HepG2 (cell line): ENCODE data around the gene CLPX. TPM values are rescaled to one million over a fixed set of nuclear protein-coding genes. Genes with fewer than 3 reads are reported as not detected.

Source experiments
- BCL3 ChIP-seq: sonication (generic); formaldehyde crosslinking; IDR thresholded peaks from 2 replicates; pipeline ENCODE4 v1.5.1; 2020; ENCODE audit warnings: mild to moderate bottlenecking, missing genetic modification reagents, moderate library complexity
- IRF2 ChIP-seq: IDR thresholded peaks from 2 replicates; pipeline ENCODE4 v1.6.1; 2018; ENCODE audit warnings: missing genetic modification reagents, missing compliant biosample characterization
- IRX3 ChIP-seq: sonication (generic); formaldehyde crosslinking; IDR thresholded peaks from 2 replicates; pipeline ENCODE4 v1.8.1; 2023; ENCODE audit warnings: mild to moderate bottlenecking, low read depth, missing genetic modification reagents, borderline replicate concordance
- MTA1 ChIP-seq: sonication (generic); formaldehyde crosslinking; IDR thresholded peaks from 2 replicates; pipeline ENCODE4 v1.4.0; 2020; ENCODE audit warnings: missing genetic modification reagents, mild to moderate bottlenecking, borderline replicate concordance
- POLR2A ChIP-seq, 2 experiments: IDR thresholded peaks; 2 replicates each; pipeline ENCODE4 v1.6.1; 2011; ENCODE audit warnings: low read depth in 2 of 2, low read length in 2 of 2, mild to moderate bottlenecking in 1 of 2, moderate library complexity in 1 of 2; ENCODE audit not compliant: insufficient read depth in 1 of 2
- RXRA ChIP-seq: sonication (generic); formaldehyde crosslinking; IDR thresholded peaks from 2 replicates; pipeline ENCODE4 v1.5.1; 2020; ENCODE audit warnings: missing genetic modification reagents
- SALL2 ChIP-seq: sonication (generic); formaldehyde crosslinking; IDR thresholded peaks from 2 replicates; pipeline ENCODE4 v1.8.1; 2023; ENCODE audit warnings: mild to moderate bottlenecking, missing genetic modification reagents, inconsistent platforms
- SNAI1 ChIP-seq: sonication (generic); formaldehyde crosslinking; IDR thresholded peaks from 2 replicates; pipeline ENCODE4 v1.5.0; 2020; ENCODE audit warnings: mild to moderate bottlenecking, missing genetic modification reagents, borderline replicate concordance
- THRA ChIP-seq: sonication (generic); formaldehyde crosslinking; IDR thresholded peaks from 2 replicates; pipeline ENCODE4 v1.4.0; 2020; ENCODE audit warnings: missing genetic modification reagents, borderline replicate concordance
- ZFP91 ChIP-seq: sonication (generic); formaldehyde crosslinking; IDR thresholded peaks from 2 replicates; pipeline ENCODE4 v1.9.0; 2022; ENCODE audit warnings: missing genetic modification reagents, mild to moderate bottlenecking, borderline replicate concordance
- ZNF232 ChIP-seq: sonication (generic); formaldehyde crosslinking; IDR thresholded peaks from 2 replicates; pipeline ENCODE4 v1.4.0; 2020; ENCODE audit warnings: missing genetic modification reagents, borderline replicate concordance
- ZNF343 ChIP-seq: sonication (generic); formaldehyde crosslinking; IDR thresholded peaks from 2 replicates; pipeline ENCODE4 v1.4.0; 2020; ENCODE audit warnings: mild to moderate bottlenecking, missing genetic modification reagents
- ZNF549 ChIP-seq: sonication (generic); formaldehyde crosslinking; IDR thresholded peaks from 2 replicates; pipeline ENCODE4 v1.5.0; 2020; ENCODE audit warnings: missing genetic modification reagents
- ZNF768 ChIP-seq: sonication (generic); formaldehyde crosslinking; IDR thresholded peaks from 2 replicates; pipeline ENCODE4 v1.4.0; 2020; ENCODE audit warnings: missing genetic modification reagents
- ZNF777 ChIP-seq: sonication (generic); formaldehyde crosslinking; IDR thresholded peaks from 2 replicates; pipeline ENCODE4 v1.4.0; 2020; ENCODE audit warnings: missing genetic modification reagents
- ZNF841 ChIP-seq: sonication (generic); formaldehyde crosslinking; IDR thresholded peaks from 2 replicates; pipeline ENCODE4 v1.8.1; 2023; ENCODE audit warnings: missing genetic modification reagents, borderline replicate concordance
- ZSCAN25 ChIP-seq: sonication (generic); formaldehyde crosslinking; IDR thresholded peaks from 2 replicates; pipeline ENCODE4 v1.8.0; 2022; ENCODE audit warnings: mild to moderate bottlenecking, missing genetic modification reagents
- polyA plus RNA-seq, 8 experiments: library from polyadenylated mRNA; depleted of rRNA in 3 of 8; stranded (reverse) in 7 of 8; unstranded in 1 of 8; fragments of >200 nt; fragmentation: Illumina TruSeq in 4 of 8; extraction: Trizol in 4 of 8; gene quantifications; 2 replicates each; pipeline versions ENCODE4 v1.2.1 to v1.2.3, GENCODE V29; 2011 to 2016; ENCODE audit warnings: low read depth in 4 of 8, missing spikeins in 1 of 8, mixed read lengths in 1 of 8; ENCODE audit not compliant: insufficient read depth in 1 of 8
- total RNA-seq, 5 experiments: library from RNA; depleted of rRNA; stranded (reverse); fragments of >200 nt; fragmentation: Illumina TruSeq; extraction: Trizol; gene quantifications; 2 replicates each; pipeline ENCODE4 v1.2.3, GENCODE V29; 2016; ENCODE audit warnings: low read depth in 1 of 5
- TF ChIP-seq, protein P1 (sequence below): sonication (generic); formaldehyde crosslinking; IDR thresholded peaks from 2 replicates; pipeline ENCODE4 v1.8.0; 2022; ENCODE audit warnings: mild to moderate bottlenecking, missing genetic modification reagents, moderate library complexity
- TF ChIP-seq, protein P2 (sequence below): sonication (generic); formaldehyde crosslinking; IDR thresholded peaks from 2 replicates; pipeline ENCODE4 v1.4.0; 2020; ENCODE audit warnings: mild to moderate bottlenecking, missing genetic modification reagents
- TF ChIP-seq, protein P3 (sequence below): sonication (generic); formaldehyde crosslinking; IDR thresholded peaks from 2 replicates; pipeline ENCODE4 v1.8.1; 2023; ENCODE audit warnings: mild to moderate bottlenecking, missing genetic modification reagents
- TF ChIP-seq, protein P4 (sequence below): IDR thresholded peaks from 2 replicates; pipeline ENCODE4 v1.6.1; 2012; ENCODE audit warnings: inconsistent platforms

The CLPX gene
- total and polyA plus RNA-seq, 2 of the 13 experiments (the other 11 are each of a cell fraction or from before 2014, with no cell fraction given) = 33.9 to 61.3 TPM

GRCh38 chr15:65132878-65133547 lies 52.1 kb downstream of the CLPX start (continued):
- 0 out of 2 replicates have a peak, but pooled peaks have one; percentile 49 for TF ChIP-seq ZNF841 (CRISPR knock-in tag)
- peak; percentile 85 for TF ChIP-seq IRX3
- 0 out of 2 replicates have a peak, but pooled peaks have one; percentile 34 for TF ChIP-seq ZNF549 (CRISPR knock-in tag)
- 0 out of 2 replicates have a peak, but pooled peaks have one; percentile 15 for TF ChIP-seq IRF2 (CRISPR knock-in tag)
- TF ChIP-seq, protein P1, sequence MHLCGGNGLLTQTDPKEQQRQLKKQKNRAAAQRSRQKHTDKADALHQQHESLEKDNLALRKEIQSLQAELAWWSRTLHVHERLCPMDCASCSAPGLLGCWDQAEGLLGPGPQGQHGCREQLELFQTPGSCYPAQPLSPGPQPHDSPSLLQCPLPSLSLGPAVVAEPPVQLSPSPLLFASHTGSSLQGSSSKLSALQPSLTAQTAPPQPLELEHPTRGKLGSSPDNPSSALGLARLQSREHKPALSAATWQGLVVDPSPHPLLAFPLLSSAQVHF (CRISPR knock-in tag) = peak; percentile 23; the same call in 1 of the 2 replicates
- TF ChIP-seq MTA1 = peak; percentile 67; the same call in 1 of the 2 replicates
- 0 out of 2 replicates have a peak, but pooled peaks have one; percentile 28 for TF ChIP-seq SNAI1 (CRISPR knock-in tag)
- TF ChIP-seq ZSCAN25 = no peak
- 0 out of 4 replicates have a peak, but pooled peaks of 1 of the 2 experiments have one; percentile 30 for TF ChIP-seq POLR2A (IDR thresholded peaks at IDR 0.05; ENCODE audit: insufficient read depth in 1 of 2, low read depth in 2 of 2, low read length in 2 of 2)
- TF ChIP-seq THRA (CRISPR knock-in tag) = no peak
- 0 out of 2 replicates have a peak, but pooled peaks have one; percentile 15 for TF ChIP-seq ZFP91 (CRISPR knock-in tag)
- TF ChIP-seq SALL2 = 0 out of 2 replicates have a peak, but pooled peaks have one; percentile 0
- TF ChIP-seq, protein P2, sequence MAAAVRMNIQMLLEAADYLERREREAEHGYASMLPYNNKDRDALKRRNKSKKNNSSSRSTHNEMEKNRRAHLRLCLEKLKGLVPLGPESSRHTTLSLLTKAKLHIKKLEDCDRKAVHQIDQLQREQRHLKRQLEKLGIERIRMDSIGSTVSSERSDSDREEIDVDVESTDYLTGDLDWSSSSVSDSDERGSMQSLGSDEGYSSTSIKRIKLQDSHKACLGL (CRISPR knock-in tag) = peak; percentile 25; the same call in 1 of the 2 replicates
- peak; percentile 82; the same call in 1 of the 2 replicates for TF ChIP-seq ZNF777 (CRISPR knock-in tag)
- TF ChIP-seq, protein P3, sequence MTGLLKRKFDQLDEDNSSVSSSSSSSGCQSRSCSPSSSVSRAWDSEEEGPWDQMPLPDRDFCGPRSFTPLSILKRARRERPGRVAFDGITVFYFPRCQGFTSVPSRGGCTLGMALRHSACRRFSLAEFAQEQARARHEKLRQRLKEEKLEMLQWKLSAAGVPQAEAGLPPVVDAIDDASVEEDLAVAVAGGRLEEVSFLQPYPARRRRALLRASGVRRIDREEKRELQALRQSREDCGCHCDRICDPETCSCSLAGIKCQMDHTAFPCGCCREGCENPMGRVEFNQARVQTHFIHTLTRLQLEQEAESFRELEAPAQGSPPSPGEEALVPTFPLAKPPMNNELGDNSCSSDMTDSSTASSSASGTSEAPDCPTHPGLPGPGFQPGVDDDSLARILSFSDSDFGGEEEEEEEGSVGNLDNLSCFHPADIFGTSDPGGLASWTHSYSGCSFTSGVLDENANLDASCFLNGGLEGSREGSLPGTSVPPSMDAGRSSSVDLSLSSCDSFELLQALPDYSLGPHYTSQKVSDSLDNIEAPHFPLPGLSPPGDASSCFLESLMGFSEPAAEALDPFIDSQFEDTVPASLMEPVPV (CRISPR knock-in tag) = 0 out of 2 replicates have a peak, but pooled peaks have one; percentile 16
- 0 out of 2 replicates have a peak, but pooled peaks have one; percentile 52 for TF ChIP-seq ZNF343 (CRISPR knock-in tag)
- peak; percentile 43; the same call in 1 of the 2 replicates for TF ChIP-seq ZNF768 (CRISPR knock-in tag)
- peak; percentile 55; the same call in 1 of the 2 replicates for TF ChIP-seq ZNF232
- 0 out of 2 replicates have a peak, but pooled peaks have one; percentile 25 for TF ChIP-seq BCL3 (CRISPR knock-in tag)
- TF ChIP-seq, protein P4, sequence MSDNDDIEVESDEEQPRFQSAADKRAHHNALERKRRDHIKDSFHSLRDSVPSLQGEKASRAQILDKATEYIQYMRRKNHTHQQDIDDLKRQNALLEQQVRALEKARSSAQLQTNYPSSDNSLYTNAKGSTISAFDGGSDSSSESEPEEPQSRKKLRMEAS = peak; percentile 76
- TF ChIP-seq RXRA = no peak
